ENCODE measurements around the gene CHST15. TPM values are rescaled to one million over a fixed set of nuclear protein-coding genes. Genes with fewer than 3 reads are reported as not detected.

CHST15 gene
- total RNA-seq, 1 donor from 2014 or later = 1.5 TPM

DNA sequence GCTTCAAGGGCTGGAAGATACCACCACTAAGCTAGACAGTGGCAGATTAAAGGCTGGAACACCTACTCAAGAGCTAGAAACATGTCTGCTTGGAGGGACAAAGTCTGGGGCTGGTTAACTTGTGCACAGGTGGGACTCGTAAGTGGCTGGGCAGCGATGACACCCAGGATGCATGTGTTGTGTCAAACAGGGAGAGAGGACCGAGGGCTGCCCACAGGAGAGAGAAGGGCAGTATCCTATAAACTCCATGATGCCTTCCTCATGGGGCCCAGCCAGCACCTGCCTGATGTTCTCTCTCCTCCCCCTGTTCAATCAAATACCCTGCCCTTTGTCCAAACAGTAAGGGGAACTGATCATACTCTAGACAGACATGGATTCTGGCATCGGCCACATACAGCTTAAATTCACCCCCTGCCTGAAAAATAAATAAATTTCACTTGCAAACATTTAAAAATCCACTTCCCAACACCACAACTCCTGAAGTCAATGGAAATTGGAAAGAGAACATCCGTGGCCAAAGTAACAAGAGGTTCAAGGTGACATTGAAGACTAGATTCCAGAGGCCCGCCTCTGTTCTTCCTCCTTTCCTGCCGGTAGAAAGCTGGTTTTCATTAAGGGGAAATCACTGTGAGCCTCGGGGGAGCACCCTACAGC lies 50.6 kb downstream of the CHST15 start:
- TF ChIP-seq, protein P1, sequence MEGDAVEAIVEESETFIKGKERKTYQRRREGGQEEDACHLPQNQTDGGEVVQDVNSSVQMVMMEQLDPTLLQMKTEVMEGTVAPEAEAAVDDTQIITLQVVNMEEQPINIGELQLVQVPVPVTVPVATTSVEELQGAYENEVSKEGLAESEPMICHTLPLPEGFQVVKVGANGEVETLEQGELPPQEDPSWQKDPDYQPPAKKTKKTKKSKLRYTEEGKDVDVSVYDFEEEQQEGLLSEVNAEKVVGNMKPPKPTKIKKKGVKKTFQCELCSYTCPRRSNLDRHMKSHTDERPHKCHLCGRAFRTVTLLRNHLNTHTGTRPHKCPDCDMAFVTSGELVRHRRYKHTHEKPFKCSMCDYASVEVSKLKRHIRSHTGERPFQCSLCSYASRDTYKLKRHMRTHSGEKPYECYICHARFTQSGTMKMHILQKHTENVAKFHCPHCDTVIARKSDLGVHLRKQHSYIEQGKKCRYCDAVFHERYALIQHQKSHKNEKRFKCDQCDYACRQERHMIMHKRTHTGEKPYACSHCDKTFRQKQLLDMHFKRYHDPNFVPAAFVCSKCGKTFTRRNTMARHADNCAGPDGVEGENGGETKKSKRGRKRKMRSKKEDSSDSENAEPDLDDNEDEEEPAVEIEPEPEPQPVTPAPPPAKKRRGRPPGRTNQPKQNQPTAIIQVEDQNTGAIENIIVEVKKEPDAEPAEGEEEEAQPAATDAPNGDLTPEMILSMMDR (conservative IDR thresholded peaks at IDR 0.05) = no peak
- peaks cover 3% of the 10 kb centered on the region for H3K4me1 Mint-ChIP-seq
- H3K27me3 Mint-ChIP-seq (ENCODE audit: low read depth) = peaks cover 9% of the 10 kb centered on the region
- no peak overlapping the region for H3K4me3 Mint-ChIP-seq
- DNase-seq (ENCODE audit: low read depth, low spot score) = no peak
- H3K9me3 Mint-ChIP-seq = no peaks in the 10 kb centered on the region
- H3K27ac Mint-ChIP-seq (ENCODE audit: unreplicated experiment) = peak overlapping the region; percentile 22
- H3K36me3 Mint-ChIP-seq (ENCODE audit: low read depth) = no peaks in the 10 kb centered on the region

DNA sequence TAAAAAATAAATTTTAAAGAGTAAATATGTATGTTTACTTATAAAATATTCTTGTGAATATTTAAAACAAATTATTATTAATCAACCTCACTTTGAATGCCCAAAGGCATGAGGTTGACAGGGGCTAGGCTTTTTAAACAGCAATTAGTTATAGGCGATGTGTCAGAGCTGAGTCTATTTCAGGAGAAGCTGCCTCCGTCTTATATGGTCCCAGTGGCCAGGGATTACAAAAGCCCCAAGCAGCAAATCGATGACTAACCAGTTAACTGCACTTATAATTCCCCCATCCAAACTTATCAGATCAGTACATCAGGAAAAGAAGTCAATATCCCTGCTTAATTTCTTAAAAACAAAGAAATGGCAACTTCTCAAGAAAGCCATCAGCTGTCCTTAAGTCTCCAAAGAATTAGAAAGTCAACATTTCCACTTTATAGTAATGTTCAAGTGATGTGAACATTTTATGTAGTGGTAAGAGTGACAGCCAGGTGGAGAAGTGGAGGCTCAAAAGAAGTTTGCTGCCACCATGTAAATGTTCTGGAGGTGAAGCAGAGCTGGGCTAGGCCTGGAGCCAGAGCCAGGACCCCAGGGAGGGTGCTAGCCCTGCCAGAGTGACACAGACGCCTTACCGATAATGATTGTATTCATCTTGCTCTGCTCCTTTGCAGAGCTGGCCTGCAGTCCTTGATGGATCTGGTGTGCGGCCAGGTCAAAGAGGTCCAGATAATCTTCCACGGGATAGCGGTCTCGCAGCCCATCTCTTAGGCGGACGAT lies 51.5 kb downstream of the CHST15 start:
- Mint-ChIP-seq H3K9me3 (no peaks in the 10 kb centered on the region), H3K27me3 (ENCODE audit: low read depth) (peaks cover 9% of the 10 kb centered on the region), H3K4me3 (no peak overlapping the region), H3K36me3 (ENCODE audit: low read depth) (no peaks in the 10 kb centered on the region), H3K4me1 (no peaks in the 10 kb centered on the region), H3K27ac (ENCODE audit: unreplicated experiment) (no peak overlapping the region)
- TF ChIP-seq, protein P1 (conservative IDR thresholded peaks at IDR 0.05) = no peak
- no peak for DNase-seq (ENCODE audit: low read depth, low spot score)

DNA sequence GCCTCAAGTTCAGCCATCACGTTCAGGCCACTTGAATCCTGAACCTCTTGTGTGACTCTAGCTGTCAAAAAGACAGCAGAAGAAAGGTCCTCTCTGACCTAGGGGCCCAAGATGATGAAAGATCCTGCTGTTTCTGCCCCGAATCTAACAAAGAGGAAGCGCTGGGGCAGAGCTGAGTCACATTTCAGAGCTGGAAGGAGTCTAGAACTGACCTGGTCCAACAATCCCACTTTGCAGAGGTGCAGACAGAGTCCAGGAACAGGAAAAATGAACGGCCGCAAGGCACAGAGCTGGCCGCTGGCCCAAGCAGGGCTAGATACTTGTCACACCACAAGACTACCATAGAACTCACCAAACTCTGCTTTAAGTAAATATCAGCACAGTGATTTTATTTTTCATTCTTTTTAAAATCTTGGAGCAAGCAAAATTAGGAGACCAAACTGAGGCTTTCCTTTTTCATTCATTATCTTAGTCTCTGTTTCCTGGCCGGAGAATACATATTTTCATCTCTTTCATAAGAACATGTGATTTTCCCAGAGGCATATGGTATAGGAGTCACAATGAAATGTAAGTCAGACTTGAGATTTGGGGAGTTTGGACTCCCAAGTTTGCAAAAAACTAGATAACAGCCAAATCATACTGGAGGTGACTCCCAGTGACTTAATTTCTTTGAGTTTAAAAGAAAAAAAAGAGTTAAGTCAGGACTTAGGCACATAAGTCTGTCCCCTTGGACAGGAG lies 52.8 kb downstream of the CHST15 start:
- Mint-ChIP-seq H3K9me3 (no peaks in the 10 kb centered on the region), H3K27ac (ENCODE audit: unreplicated experiment) (no peak overlapping the region), H3K4me3 (no peak overlapping the region), H3K4me1 (peaks cover 7% of the 10 kb centered on the region), H3K27me3 (ENCODE audit: low read depth) (peaks cover 5% of the 10 kb centered on the region), H3K36me3 (ENCODE audit: low read depth) (no peaks in the 10 kb centered on the region)
- DNase-seq (ENCODE audit: low read depth, low spot score) = no peak
- TF ChIP-seq, protein P1 (conservative IDR thresholded peaks at IDR 0.05) = no peak

DNA sequence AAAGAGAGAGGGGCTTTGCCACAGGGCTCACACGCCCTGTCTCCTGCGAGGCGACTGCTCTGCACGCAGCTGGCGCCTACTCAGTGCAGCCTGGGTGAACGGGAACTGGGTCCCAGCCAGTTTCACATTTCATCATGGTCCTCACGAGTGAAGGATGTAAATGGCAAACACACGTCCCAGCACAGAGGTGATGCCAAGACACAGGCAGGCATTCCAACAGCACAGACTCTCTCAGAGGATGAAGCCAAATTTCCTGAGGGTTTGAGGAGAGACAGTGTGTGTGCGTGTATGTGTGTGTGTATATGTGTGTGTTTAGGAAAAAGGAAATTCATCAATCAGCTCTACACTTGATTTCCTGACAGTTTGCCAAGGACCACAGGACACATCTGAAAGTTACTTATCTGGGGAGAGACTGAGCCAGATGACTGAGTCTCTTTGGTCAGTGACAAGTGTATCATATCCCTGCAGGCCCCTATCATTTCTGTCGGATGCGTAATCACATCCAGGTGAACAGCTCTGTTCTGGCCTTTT lies 53.9 kb downstream of the CHST15 start:
- Mint-ChIP-seq H3K27ac (ENCODE audit: unreplicated experiment) (peak overlapping the region; percentile 67), H3K36me3 (ENCODE audit: low read depth) (no peaks in the 10 kb centered on the region), H3K9me3 (no peaks in the 10 kb centered on the region), H3K27me3 (ENCODE audit: low read depth) (peaks cover 5% of the 10 kb centered on the region), H3K4me1 (peaks cover 10% of the 10 kb centered on the region), H3K4me3 (no peak overlapping the region)
- DNase-seq (ENCODE audit: low read depth, low spot score) = no peak
- TF ChIP-seq, protein P1 (conservative IDR thresholded peaks at IDR 0.05) = no peak

DNA sequence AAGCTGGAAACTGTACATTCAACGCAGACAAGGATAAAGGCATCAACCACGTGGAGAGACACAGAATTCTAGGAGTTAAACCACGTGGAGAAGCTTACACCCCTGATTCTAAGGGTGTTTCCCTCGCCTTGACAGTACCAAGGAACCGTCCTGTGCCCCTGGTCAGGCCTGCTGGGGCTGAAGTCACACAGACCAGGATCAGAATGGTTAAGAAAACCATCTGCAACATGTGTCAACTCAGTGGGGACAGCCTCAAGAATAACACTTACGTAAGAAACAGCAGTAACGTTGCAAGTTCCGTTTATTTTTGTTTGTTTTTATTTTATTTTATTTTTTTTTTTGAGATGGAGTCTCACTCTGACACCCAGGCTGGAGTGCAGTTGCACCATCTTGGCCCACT lies 55.6 kb downstream of the CHST15 start:
- H3K4me1 Mint-ChIP-seq = peaks cover 10% of the 10 kb centered on the region
- TF ChIP-seq, protein P1 (conservative IDR thresholded peaks at IDR 0.05) = no peak
- DNase-seq (ENCODE audit: low read depth, low spot score) = no peak
- no peak overlapping the region for H3K27ac Mint-ChIP-seq (ENCODE audit: unreplicated experiment)
- H3K4me3 Mint-ChIP-seq = no peak overlapping the region
- no peaks in the 10 kb centered on the region for H3K36me3 Mint-ChIP-seq (ENCODE audit: low read depth)
- no peaks in the 10 kb centered on the region for H3K9me3 Mint-ChIP-seq
- H3K27me3 Mint-ChIP-seq (ENCODE audit: low read depth) = no peaks in the 10 kb centered on the region
